ENCODE data around the gene FGFR3.

The FGFR3 gene

DNA sequence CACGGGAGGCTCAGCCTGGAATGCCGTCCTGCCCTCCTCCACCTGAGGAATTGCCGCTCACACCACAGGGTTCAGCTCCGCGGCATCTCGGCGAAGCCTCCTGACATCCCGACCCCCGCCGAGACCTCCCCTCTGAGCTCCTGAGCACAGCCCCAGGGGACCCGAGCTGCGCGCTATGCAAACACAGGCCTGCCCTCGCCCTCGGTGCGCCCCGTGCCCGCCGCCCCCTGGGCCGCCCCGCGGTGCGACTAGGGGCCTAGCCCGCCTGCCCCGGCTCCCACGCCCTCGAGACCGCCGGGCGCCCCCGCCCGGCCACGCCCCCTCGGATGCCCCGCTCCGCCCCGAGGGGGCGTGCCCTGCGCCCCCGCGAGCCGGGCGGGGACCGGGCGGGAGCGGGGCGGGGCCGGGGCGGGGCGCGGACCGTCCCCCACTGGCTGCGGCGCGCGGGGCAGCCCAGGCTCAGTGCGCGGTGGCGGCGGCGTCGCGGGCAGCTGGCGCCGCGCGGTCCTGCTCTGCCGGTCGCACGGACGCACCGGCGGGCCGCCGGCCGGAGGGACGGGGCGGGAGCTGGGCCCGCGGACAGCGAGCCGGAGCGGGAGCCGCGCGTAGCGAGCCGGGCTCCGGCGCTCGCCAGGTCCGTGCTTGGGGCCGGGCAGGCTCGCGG, at the start of gene FGFR3:
FGFR3 (plus strand) TSS at position 462 of the 664 bp plus-strand sequence. CDS start 642 bp downstream, outside the sequence.
- FAIRE-seq, result no peak

DNA sequence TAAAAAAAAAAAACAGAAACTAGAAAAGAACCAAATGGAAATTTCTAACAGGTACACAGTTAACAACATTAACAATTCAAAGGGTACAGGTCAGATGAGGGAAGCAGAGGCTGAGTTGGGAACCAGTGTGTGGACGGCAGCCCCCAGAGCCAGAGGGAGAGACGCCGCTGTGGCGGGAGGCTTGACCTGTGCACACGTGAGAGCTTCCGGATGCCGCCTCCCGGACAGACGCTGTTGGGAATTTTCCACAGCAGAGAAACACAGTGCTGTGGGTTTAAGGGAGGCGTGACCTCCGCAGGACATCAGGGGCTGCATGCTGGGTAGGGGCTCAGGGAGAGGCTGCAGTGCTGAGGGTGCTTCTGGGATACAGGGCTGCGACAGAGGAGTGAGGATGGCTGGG, 49.5 kb upstream of the FGFR3 start:
- FAIRE-seq, result no peak

DNA sequence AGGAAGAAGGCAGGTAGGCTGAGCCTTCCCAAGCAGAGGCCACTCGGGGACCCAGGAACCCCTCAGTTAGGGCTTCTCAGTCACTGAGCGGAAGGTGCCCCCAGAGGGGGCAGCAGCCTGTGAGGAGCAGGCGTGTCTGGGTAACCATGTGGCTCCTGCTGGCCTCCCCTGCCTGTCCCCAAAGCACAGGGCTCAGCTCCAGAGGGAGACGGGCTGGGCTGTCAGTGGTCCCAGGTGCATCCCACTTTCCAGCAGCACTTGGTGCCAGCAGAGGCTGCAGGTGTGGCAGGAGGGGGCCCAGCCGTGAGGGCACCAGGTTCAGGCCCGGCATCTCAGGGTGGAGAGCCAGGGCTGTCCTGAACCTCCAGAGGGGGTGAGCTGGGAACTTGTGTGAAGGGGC, 49.1 kb upstream of the FGFR3 start:
- FAIRE-seq, result no peak

DNA sequence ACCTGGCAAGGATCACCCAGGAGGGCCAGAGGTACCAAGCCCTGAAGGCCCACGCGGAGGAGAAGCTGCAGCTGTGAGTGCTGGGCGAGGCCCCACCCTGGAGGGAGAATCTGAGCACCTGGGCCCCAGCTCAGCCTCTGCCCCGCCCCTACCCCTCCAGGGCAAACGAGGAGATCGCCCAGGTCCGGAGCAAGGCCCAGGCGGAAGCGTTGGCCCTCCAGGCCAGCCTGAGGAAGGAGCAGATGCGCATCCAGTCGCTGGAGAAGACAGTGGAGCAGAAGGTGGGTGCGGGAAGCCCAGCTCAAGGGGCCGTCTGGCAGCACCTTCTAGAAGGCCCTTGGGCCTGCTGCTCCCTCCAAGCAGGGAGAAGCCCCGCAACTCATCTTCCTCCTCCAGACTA, 48.5 kb upstream of the FGFR3 start:
- FAIRE-seq, result no peak

DNA sequence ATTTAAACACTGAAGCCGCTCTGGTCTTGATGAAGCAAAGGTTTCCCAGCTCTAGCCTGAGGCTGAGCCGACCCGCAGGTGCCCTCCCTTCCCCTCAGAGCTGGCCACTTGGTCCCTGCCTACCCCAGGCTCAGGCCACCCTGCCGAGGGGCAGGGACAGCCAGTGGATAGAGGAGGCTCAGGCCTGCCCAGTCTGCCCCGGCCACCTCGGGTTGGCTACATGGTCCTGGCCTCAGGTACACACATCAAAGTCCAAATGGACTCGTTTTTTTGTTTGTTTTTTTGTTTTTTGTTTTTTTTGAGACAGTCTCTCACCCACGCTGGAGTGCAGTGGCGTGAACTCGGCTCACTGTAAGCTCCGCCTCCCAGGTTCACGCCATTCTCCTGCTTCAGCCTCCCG, 47.9 kb upstream of the FGFR3 start:
- no peak for FAIRE-seq

DNA sequence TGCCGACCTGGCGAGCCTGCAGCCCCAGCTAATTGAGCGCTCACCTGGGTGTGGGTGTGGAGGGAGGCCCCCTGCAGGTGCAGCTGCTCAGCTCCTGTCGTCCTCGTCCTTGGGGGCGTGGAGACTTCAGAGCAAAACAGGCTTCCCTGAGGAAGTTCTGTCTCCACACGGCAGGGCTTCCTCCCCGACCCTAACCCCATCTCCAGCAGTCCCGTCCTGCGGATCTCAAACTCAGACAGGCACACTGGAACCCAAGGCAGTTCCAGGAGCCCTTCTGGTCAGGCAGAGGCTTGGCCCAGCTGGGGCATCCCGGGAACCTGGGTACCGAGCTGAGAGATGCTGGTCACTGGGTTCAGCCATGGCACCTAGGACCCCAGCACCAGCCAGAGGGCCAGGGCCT, 47.4 kb upstream of the FGFR3 start:
- no peak for FAIRE-seq

DNA sequence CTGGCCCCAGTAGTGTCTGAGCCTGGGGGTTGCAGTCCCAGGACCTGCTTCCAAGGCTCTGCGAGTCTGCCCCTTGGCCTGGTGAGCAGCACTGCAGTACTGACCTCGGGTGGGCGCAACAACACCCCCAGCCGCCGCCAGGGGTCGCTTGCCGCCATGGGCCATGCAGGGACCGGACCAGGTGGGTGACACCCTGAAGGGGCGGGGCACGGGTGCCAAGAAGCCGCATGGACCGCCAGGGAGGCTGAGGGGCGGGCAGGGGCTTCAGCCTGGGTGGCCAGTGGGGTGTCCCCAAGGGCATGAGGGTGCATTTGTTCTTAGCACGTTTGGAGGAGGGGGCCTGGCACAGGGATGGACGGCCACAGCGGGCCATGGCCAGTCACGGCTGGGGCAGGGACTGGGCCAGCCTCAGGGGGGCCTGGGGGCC, 46.8 kb upstream of the FGFR3 start:
- no peak for FAIRE-seq

DNA sequence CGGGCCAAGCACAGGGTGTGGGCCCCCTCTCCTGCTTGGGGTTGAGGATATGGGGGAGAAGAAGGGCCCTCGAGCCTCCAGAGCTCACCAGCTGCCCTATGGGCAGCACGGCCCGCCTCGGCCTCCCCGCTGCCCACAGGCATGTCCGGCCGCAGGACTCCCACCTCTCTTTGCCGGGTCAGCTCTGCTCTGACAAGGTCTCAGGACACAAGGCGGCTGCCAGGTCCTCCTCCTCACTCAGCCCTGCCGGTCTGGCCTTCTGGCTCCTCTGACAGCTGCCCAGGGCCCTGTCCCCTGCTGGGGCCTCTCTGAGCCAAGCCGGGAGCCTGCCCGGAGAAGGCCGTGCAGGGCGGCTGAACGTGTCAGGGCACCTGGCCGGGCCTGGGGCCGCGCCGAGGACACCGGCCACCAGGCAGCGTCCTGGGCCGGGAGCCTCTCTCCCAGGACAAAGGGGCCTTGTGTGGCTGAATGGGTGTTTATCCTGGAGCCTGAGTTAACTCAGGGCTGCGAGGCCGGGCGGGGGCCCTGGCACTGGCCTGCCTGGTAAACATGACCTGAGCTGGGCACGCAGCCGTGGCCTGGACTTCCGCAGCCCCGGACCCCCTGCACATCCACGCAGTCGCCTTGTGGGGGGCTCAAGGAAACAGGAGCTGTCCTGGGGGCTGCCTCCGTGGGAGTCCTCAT, 46.0 kb upstream of the FGFR3 start:
- FAIRE-seq, result no peak

DNA sequence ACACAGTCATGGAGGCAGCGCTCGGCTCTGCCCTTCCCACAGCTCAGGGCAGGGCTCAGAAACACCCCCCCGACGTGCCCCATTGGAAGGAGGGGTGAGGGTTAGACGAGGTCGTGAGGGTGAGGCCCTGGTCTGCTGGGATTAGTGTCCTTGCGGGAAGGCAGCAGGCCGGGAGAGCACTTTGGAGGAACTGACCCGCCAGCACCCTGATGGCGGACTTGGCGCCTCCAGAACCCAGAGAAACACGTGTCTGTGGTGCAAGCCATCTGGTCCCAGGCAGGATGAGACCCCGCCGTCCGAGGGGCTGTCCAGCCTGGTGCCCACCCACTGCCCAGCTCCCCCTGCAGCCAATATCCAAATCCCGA, 45.5 kb upstream of the FGFR3 start:
- FAIRE-seq, result no peak

DNA sequence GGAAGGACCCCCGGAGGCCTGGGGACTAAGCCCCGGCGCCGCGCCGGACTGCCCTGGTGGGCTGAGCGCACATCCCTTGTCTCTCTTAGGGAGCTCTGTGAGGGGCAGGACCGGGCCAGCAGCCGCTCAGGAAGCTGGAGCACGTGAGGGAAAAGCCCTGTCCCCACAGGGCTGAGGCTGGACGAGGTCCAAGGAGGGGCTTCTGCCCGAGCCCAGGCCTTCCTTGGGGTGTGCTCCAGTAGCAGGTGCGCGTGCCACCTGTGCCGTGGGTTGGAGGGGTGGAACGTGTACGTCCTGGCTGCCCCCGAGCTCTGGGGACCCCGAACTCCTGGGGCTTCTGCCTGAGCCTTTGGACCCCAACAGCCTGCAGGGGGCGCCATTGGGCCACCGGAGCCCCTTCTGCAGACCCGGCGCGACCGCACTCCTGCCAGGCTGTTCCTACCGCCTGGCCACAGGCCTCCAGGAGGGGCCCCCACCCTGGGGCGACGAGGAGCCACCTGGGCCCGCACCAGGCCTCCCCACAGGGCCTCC, 44.6 kb upstream of the FGFR3 start:
- no peak for FAIRE-seq

DNA sequence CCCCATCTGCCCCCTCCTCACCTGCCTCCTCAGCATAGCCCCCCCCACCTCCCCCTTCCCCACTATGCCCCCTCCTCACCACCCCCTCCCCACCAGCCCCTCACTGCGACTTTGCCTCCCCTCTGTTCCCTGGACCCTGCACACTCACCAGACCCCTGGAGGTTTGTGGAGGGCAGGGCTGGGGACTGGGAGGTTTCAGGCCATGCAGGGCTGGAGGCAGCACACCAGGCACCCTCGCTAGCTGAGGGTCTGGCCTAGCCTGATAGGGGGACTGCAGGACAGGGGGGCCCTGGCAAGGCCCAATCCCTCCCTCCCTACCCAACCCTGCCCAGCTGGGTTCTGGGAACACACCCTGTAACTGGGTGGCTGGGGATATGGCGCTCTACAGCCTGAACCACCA, 43.7 kb upstream of the FGFR3 start:
- FAIRE-seq, result no peak

DNA sequence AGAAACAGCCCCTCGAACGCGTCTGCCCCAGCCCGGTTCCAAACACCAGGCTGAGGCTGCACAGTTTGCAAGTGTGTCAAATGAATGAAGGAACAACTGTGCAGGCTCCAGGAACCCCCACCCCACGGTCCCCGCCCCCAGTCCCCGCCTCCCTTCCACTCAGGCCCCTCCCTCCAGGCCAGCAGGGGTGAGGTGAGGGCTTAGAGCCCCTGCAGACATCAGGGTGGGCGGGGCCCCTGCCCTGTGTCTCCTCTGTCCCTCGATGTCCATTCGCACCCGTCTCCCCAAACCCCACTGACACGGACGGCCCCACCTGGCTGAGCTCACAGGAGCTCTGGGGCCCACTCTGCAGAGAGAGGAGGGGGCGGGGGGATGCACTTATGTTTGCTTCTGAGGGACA, 43.3 kb upstream of the FGFR3 start:
- FAIRE-seq, result no peak

DNA sequence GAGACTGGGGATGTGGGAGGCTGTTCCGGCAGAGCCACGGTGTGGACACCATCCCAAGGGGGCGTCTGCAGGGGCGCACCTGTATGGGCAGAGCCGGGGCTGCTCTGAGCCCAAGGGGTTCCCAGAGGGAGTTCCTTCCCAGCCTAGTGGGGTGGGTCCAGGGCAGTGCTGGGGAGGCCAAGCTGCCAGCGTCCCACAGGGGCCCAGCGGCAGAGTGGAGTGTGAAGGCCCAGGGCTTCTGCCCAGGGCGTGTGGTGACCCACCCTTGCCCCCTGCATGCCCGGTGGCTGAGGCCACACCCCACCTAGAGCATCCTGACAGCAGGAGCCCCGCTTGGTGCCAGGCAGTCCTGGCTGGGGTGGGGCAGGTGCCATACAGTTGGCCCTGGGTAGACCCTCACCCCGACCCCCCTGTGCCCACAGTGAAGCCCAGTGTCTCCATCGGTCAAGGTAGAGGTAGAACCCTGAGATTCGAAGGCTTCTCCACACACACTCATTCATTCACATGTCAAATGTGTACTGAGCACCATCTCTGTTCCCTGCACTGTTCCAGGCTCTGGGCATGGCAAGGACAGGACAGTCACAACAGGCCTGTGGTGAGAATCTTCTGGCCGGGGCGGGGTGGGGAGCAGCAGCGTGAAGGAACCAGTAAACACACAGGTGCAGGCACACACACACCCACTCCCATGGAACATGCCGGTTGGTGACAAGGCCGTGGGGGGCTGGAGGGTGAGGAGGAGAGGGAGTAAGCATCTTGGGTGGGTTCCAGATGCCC, 42.5 kb upstream of the FGFR3 start:
- FAIRE-seq, result no peak

DNA sequence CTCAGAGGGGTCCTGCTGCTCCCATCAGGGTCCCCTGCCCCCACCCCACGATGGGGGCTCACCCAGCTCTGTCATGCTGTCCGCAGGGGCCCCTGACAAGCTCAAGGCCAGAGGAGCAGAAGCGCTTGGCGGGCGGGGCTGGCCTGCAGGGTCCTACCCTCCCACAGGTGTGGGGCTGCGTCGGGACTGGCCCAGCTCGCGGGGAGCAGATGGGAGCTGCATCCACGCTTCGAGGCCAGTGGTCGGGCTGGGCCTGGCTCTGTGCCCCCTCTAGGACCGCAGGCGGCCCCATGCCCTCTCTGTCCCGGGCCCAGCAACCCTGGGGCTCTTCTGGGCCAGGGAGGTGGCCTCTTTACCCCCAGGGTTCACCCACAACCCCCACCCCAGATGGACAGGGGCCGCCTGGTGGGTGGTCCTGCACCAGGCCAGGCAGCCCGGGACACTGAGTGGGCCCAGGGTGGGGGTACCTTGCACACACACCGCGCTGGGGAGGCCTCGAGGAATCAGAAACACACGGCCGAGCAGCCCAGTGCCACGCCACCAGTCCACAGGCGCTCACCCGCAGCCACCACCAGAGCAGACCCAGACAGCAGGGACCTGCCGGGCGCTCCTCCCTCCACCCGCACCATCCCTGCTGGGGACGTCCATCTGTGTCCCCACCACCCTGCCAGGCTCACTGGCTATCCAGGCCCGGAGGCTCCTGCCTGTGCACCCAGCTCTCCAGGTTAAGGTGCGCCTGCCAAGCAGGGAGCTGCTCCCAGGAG, 41.8 kb upstream of the FGFR3 start:
- FAIRE-seq, result no peak

DNA sequence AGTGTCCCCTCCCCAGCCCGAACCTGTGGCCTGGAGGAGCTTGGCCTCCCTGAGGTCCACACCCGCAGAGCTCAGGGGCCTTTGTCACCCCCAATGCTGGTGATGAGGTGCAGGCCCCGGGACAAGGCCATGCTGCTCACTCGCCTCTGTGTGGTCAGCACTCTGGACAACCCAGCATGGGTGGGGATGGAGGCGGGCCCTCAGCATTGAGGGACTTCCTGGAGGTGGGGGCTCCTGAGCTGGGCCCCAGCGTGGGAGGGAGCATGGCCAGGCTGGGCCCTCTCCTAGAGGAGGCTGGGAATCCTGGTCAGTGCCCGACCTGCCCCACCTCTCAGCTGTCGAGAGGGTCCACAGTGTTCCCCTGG, 41.2 kb upstream of the FGFR3 start:
- no peak for FAIRE-seq

DNA sequence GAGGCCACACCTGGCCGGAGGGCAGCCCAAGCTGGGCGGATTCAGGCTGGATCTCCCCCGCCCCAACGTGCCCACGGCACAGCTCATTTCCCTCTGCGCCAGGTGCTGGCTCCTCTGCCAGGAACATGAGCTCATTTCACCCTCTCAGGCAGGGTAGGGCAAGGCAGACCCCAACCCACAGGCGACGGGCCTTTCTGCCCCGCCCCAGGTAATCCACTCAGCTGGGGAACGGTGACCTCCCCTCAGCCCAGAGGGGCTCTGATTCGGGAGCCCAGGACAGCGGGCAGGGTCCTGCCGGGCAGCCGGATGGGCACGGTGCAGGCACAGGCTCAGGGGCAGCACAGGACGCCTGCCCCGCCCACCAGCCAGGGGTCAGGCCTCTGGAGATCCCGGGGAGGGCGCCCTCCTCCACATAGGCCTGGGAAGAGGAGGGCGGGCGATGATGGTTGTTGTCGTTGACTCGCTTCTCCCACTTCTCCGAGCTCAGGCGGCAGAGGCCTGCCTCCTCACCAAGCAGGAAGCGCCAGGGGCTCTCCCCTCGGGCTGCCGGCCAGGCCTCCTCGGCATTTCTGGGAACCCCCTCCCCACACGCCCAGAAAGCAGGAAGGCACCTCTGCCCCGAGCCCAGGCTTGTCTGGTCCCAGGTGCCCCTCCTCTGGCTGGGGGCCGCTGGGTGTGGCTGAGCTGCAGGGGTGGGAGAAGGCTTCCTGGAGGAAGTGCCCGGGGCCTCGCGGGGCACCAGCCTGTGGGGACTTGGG, 40.6 kb upstream of the FGFR3 start:
- FAIRE-seq, result no peak

DNA sequence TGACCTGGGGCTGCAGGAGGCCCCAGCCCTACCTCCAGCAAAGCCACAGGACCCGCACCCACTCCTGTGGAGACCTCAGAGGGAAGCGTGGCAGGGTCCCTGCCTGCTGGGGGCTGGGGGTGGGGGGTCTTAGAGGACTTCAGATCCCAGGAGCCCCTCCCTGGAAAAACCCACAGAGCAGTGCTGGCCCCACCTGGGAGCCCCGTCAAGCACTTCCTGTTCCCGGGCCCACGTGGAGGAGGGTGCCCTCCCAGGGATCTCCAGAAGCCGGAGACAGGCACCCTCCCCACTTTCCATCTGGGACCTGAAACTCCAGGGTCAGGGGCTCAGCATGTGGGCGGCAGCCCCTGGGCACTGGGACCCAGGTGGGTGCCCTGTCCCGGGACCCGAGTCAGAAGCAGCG, 39.8 kb upstream of the FGFR3 start:
- FAIRE-seq, result no peak

DNA sequence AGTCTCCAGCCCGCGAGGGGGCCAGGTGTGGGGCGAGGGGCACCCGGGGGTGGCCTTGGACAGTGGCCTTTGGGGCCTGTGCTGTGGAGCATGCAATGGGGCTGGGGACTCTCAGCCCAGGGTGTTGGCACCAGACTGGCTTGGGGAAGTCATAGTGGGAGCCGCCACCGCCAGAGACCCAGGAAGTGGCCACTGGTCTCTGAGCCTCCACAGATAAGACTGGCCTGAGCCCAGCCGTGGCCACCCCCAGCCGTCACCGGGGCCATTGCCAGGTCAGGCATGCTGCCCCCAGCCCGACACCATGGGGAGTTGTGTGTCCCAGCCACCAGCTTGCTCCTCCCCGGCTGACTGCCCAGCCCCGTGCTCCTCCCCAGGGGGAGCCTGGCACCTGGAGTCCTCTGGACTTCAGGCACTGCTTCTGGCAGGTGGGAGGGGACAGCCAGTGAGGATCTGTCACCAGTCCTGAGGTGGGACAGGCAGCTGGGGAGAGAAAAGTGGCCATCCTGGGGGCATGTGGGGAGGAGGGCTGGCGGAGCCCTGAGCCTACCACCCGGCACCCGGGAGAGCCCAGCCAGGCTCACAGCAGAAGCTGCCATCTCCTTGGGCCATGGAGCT, 39.3 kb upstream of the FGFR3 start:
- no peak for FAIRE-seq

DNA sequence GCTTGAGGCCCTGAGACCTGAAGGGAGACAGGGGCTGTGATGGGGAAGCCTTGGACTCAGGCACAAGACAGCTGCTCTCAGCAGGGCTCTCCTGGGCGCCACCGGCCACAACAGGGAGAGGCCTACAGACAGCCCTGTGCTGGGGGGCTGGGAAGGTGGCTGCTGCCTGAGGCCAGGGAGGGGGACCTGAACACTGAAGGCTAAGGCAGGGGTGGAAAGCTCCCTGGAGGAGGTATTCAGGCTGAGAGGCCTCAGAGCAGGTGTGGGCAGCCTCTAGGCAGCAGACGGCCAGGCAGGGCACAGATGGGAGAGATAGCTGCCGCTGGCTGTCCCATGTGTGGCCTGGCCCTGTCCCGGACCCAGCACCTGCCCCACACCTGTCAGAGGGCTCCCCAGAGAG, 38.8 kb upstream of the FGFR3 start:
- FAIRE-seq, result no peak

DNA sequence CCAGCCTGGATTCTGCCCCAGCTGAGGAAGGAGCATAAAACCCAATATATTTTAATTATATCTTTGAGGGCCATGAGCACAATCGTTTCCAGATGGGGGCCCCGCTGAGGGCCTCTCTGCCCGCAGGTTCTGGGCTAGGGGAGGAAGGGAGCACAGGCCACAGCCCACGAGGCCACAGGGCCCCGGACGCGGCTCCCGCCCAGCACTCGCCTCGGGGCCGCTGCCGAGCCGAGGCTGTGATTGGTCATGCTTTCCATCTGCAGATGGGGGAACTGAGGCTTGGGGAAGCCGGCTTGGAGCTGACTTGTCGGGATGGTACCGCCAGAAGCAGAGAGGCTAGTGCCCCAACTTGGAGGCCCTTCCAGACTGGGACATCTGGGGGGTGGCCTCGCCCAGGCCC, 37.8 kb upstream of the FGFR3 start:
- no peak for FAIRE-seq

DNA sequence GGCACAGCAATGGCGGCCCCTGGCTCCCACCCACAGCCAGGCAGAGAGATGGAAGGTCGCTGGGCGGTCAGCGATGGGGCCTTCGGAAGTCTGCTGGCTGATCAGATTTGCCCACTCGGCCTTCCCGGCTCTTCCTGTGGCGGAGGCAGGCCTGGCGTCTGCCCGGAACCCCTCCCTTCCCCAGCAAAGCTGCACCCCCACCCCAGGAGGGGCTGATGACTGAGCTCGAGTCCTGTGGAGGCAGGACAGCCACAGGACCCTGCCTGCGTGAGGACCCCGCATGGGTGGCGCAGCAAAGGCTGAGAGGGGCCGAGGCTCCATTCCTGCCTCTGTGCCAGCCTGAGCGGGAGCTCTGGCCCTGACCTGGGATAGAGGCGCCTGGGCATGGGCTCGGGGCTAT, 37.0 kb upstream of the FGFR3 start:
- no peak for FAIRE-seq
